Amniotic stem cell (primary cell): ENCODE data around the gene FKBP11.

Experiments used
- DNase-seq: peaks from one replicate; lab custom pipeline; 2025; lab: John Stamatoyannopoulos, UW

FKBP11 gene

GRCh38 chr12:48925304-48926011, at the start of gene FKBP11:
Gene FKBP11, minus strand, starts transcription at chr12:48925492. Its CDS starts 64 bp downstream, at chr12:48925428.
- DNase-seq: no peak

- DNase-seq: no peak
These were observed 48.8 kb upstream of the FKBP11 start for GRCh38 chr12:48973941-48974673.

GRCh38 chr12:48973531-48973930, 48.2 kb upstream of the FKBP11 start:
- no peak for DNase-seq

GRCh38 chr12:48972952-48973483, 47.7 kb upstream of the FKBP11 start:
- DNase-seq: no peak

GRCh38 chr12:48972213-48972951, 47.1 kb upstream of the FKBP11 start:
- no peak for DNase-seq

GRCh38 chr12:48970702-48971334, 45.5 kb upstream of the FKBP11 start:
- no peak for DNase-seq

- no peak for DNase-seq
These were observed 44.8 kb upstream of the FKBP11 start for GRCh38 chr12:48969833-48970701.

- DNase-seq: no peak
These were observed 44.0 kb upstream of the FKBP11 start for GRCh38 chr12:48969160-48969771.

GRCh38 chr12:48968467-48968866, 43.2 kb upstream of the FKBP11 start:
- no peak for DNase-seq

- no peak for DNase-seq
These were observed 42.7 kb upstream of the FKBP11 start for GRCh38 chr12:48967991-48968390.

- DNase-seq: no peak
These were observed 41.0 kb upstream of the FKBP11 start for GRCh38 chr12:48966177-48966895.

- no peak for DNase-seq
These were observed 40.1 kb upstream of the FKBP11 start for GRCh38 chr12:48965298-48965838.

- no peak for DNase-seq
These were observed 36.5 kb upstream of the FKBP11 start for GRCh38 chr12:48961801-48962200.

- DNase-seq: no peak
These were observed 36.0 kb upstream of the FKBP11 start for GRCh38 chr12:48961331-48961730.

- DNase-seq: no peak
These were observed 35.5 kb upstream of the FKBP11 start for GRCh38 chr12:48960834-48961233.

- DNase-seq: no peak
These were observed 32.7 kb upstream of the FKBP11 start for GRCh38 chr12:48958049-48958388.

GRCh38 chr12:48957141-48958048, 32.1 kb upstream of the FKBP11 start, which contains the start of gene ARF3:
Gene ARF3, minus strand, starts transcription at chr12:48957487. Its CDS starts 16,392 bp downstream, at chr12:48941095.
- DNase-seq: peak; percentile 87

GRCh38 chr12:48956279-48957140, 31.2 kb upstream of the FKBP11 start:
- peak; percentile 91 for DNase-seq
